GM12891 (cell line): ENCODE results near the gene PAPPA2.

Experiments used
- PAX5 ChIP-seq: IDR thresholded peaks from 2 replicates; pipeline ENCODE4 v1.6.1; 2011; ENCODE audit warnings: low read length, moderate library complexity, mild to moderate bottlenecking; ENCODE audit not compliant: insufficient read depth, severe bottlenecking
- POLR2A ChIP-seq: IDR thresholded peaks from 2 replicates; pipeline ENCODE4 v1.6.1; 2011; ENCODE audit warnings: low read depth, low read length, control low read depth
- POLR2AphosphoS5 ChIP-seq: IDR thresholded peaks from 2 replicates; pipeline ENCODE4 v1.6.1; 2011; ENCODE audit warnings: low read depth, low read length, control low read depth
- SPI1 ChIP-seq: IDR thresholded peaks from 2 replicates; pipeline ENCODE4 v1.6.1; 2011; ENCODE audit warnings: low read depth, low read length, control low read depth
- TAF1 ChIP-seq: IDR thresholded peaks from 2 replicates; pipeline ENCODE4 v1.6.1; 2011; ENCODE audit warnings: low read depth, low read length, control low read depth

GRCh38 chr1:176736015-176736414 is 273.0 kb downstream of the PAPPA2 start:
- TF ChIP-seq POLR2AphosphoS5 (no peak), POLR2A (no peak), SPI1 (no peak), TAF1 (no peak), PAX5 (no peak)
